Common myeloid progenitor, CD34-positive (primary cell): ENCODE data around the gene TUB.

Source experiments
- CTCF ChIA-PET: fragments of 350-600 bp; sonication (Branson Sonifier 250); formaldehyde crosslinking; loops from one replicate; lab custom pipeline; 2021; ENCODE audit warnings: antibody characterized with exemption; lab: Charles Lee
- POLR2A ChIA-PET: fragments of 350-600 bp; sonication (Branson Sonifier 250); formaldehyde crosslinking; loops from one replicate; lab custom pipeline; 2021; ENCODE audit warnings: antibody characterized with exemption; lab: Charles Lee
- DNase-seq, 3 donors: peaks; one replicate each; pipeline versions ENCODE4 v3.0.0 to v3.0.0-alpha.2; 2013
- H3K27ac ChIP-seq, 2 experiments: 1 replicate in 1 of 2; 2 replicates in 1 of 2; pipeline ENCODE4 v1.7.0; 2013; ENCODE audit warnings: inconsistent platforms in 2 of 2, low read length in 2 of 2, mild to moderate bottlenecking in 2 of 2, low read depth in 1 of 2, moderate library complexity in 1 of 2; ENCODE audit not compliant: severe bottlenecking in 2 of 2, insufficient read depth in 1 of 2, poor library complexity in 1 of 2
- H3K27me3 ChIP-seq, 5 experiments: replicated peaks in 2 of 5; 1 replicate in 3 of 5; 2 replicates in 2 of 5; pipeline versions ENCODE4 v1.6.1 to v1.7.0; 2013; ENCODE audit warnings: low read length in 4 of 5, mild to moderate bottlenecking in 2 of 5, moderate library complexity in 2 of 5, inconsistent platforms in 1 of 5; ENCODE audit not compliant: insufficient read depth in 5 of 5, control insufficient read depth in 4 of 5
- H3K36me3 ChIP-seq, 4 experiments: 1 replicate in 2 of 4; 2 replicates in 2 of 4; pipeline versions ENCODE4 v1.6.1 to v1.7.0; 2013; ENCODE audit warnings: low read length in 3 of 4, control low read depth in 1 of 4, mild to moderate bottlenecking in 1 of 4; ENCODE audit not compliant: control insufficient read depth in 4 of 4, insufficient read depth in 4 of 4
- H3K4me1 ChIP-seq, 4 experiments: 1 replicate in 3 of 4; 2 replicates in 1 of 4; pipeline versions ENCODE4 v1.6.1 to v1.7.1; 2013; ENCODE audit warnings: low read length in 3 of 4, mild to moderate bottlenecking in 3 of 4, control low read depth in 1 of 4, inconsistent platforms in 1 of 4, moderate library complexity in 1 of 4; ENCODE audit not compliant: control insufficient read depth in 4 of 4, insufficient read depth in 4 of 4; ENCODE audit errors: control extremely low read depth in 1 of 4
- H3K4me3 ChIP-seq, 7 experiments: 1 replicate in 4 of 7; 2 replicates in 3 of 7; pipeline versions ENCODE4 v1.5.1 to v1.7.0; 2013; ENCODE audit warnings: mild to moderate bottlenecking in 7 of 7, low read length in 6 of 7, moderate library complexity in 6 of 7, inconsistent platforms in 2 of 7, low read depth in 2 of 7, control low read depth in 1 of 7; ENCODE audit not compliant: insufficient read depth in 4 of 7, control insufficient read depth in 1 of 7; ENCODE audit errors: extremely low read depth in 1 of 7
- H3K9me3 ChIP-seq, 5 experiments: 1 replicate in 4 of 5; 2 replicates in 1 of 5; pipeline versions ENCODE4 v1.6.1 to v1.7.1; 2013; ENCODE audit warnings: low read length in 4 of 5, mild to moderate bottlenecking in 2 of 5, inconsistent platforms in 1 of 5, low read depth in 1 of 5, moderate library complexity in 1 of 5; ENCODE audit not compliant: control insufficient read depth in 4 of 5, insufficient read depth in 2 of 5; ENCODE audit errors: control extremely low read depth in 1 of 5
- WGBS: methylation state at CpG from one replicate; pipeline ENCODE4 v1.1.5; 2013; ENCODE audit not compliant: insufficient coverage; 5-methylcytosine and 5-hydroxymethylcytosine counted together

The TUB gene

GRCh38 chr11:8095371-8095770, 14.4 kb downstream of the TUB start:
- WGBS, result 32% methylated on average over 12 of the region's 12 CpGs
- POLR2A ChIA-PET, result no interaction called here
- peaks cover 0 to 9% (median 3%) of the 10 kb centered on the region in 4 experiments for H3K4me1 ChIP-seq
- no peaks in the 10 kb centered on the region for H3K9me3 ChIP-seq
- H3K36me3 ChIP-seq, result peaks cover 0 to under 1% (median 0%) of the 10 kb centered on the region in 4 experiments
- H3K27ac ChIP-seq, result no peak overlapping the region
- no peak for DNase-seq
- H3K4me3 ChIP-seq, result no peak overlapping the region
- CTCF ChIA-PET, result interaction anchor here (1.2 to 21.2 kb wide), 10 partner anchors 8 to 212 kb away, joined by 3 to 429 read pairs (median 6); no protein-coding TSS in a partner anchor
- peaks cover 0 to 5% (median 0%) of the 10 kb centered on the region in 5 experiments for H3K27me3 ChIP-seq

- Histone ChIP-seq H3K4me3 (no peak overlapping the region), H3K27me3 (peaks cover 0 to 3% (median 0%) of the 10 kb centered on the region in 5 experiments), H3K27ac (no peak overlapping the region), H3K36me3 (peaks cover 0 to 5% (median 0%) of the 10 kb centered on the region in 4 experiments), H3K9me3 (no peaks in the 10 kb centered on the region), H3K4me1 (peaks cover 0 to 9% (median 3%) of the 10 kb centered on the region in 4 experiments)
- DNase-seq, result no peak
- 95% methylated on average over 3 of the region's 5 CpGs for WGBS
- ChIA-PET POLR2A (no interaction called here), CTCF (interaction anchor here (0.8 to 21.2 kb wide), 11 partner anchors 7 to 212 kb away, joined by 3 to 429 read pairs (median 5); partner anchors contain the start of gene EIF3F)
These were observed 15.0 kb downstream of the TUB start for GRCh38 chr11:8095806-8096522.

- no peak overlapping the region for H3K27ac ChIP-seq
- 94% methylated on average over 2 of the region's 6 CpGs for WGBS
- ChIA-PET CTCF (interaction anchor here (0.8 to 21.2 kb wide), 9 partner anchors 9 to 211 kb away, joined by 3 to 429 read pairs (median 5); partner anchors contain the start of gene EIF3F), POLR2A (no interaction called here)
- H3K27me3 ChIP-seq, result peaks cover 0 to 3% (median 0%) of the 10 kb centered on the region in 5 experiments
- DNase-seq, result no peak
- peaks cover 0 to 5% (median 0%) of the 10 kb centered on the region in 4 experiments for H3K36me3 ChIP-seq
- no peak overlapping the region for H3K4me3 ChIP-seq
- peaks cover 0 to 9% (median 3%) of the 10 kb centered on the region in 4 experiments for H3K4me1 ChIP-seq
- no peaks in the 10 kb centered on the region for H3K9me3 ChIP-seq
These were observed 15.6 kb downstream of the TUB start for GRCh38 chr11:8096575-8096974.

- Histone ChIP-seq H3K27me3 (peaks cover 0 to 3% (median 0%) of the 10 kb centered on the region in 5 experiments), H3K4me1 (peaks cover 0 to 9% (median 3%) of the 10 kb centered on the region in 4 experiments), H3K36me3 (peaks cover 0 to 5% (median 0%) of the 10 kb centered on the region in 4 experiments), H3K4me3 (no peak overlapping the region), H3K27ac (no peak overlapping the region), H3K9me3 (no peaks in the 10 kb centered on the region)
- CTCF ChIA-PET, result interaction anchor here (1.4 to 21.2 kb wide), 7 partner anchors 8 to 110 kb away, joined by 4 to 429 read pairs (median 24); partner anchors contain the start of gene EIF3F
- DNase-seq, result no peak
- WGBS, result 100% methylated on average over 4 of the region's 8 CpGs
- POLR2A ChIA-PET, result no interaction called here
These were observed 16.1 kb downstream of the TUB start for GRCh38 chr11:8097062-8097461.

- DNase-seq, result no peak
- CTCF ChIA-PET, result interaction anchor here (0.6 to 21.2 kb wide), 6 partner anchors 9 to 1087 kb away, joined by 3 to 429 read pairs (median 66); no protein-coding TSS in a partner anchor
- Histone ChIP-seq H3K27ac (no peak overlapping the region), H3K4me3 (no peak overlapping the region), H3K9me3 (no peaks in the 10 kb centered on the region), H3K4me1 (peaks cover 0 to 9% (median 2%) of the 10 kb centered on the region in 4 experiments), H3K36me3 (peaks cover 0 to 5% (median 0%) of the 10 kb centered on the region in 4 experiments), H3K27me3 (peaks cover 0 to 3% (median 0%) of the 10 kb centered on the region in 5 experiments)
- POLR2A ChIA-PET, result no interaction called here
- 98% methylated on average over 8 of the region's 9 CpGs for WGBS
These were observed 16.5 kb downstream of the TUB start for GRCh38 chr11:8097468-8097867.

- no peak overlapping the region for H3K4me3 ChIP-seq
- WGBS, result 100% methylated on average over 1 of the region's 2 CpGs
- peaks cover 0 to 9% (median 1%) of the 10 kb centered on the region in 4 experiments for H3K4me1 ChIP-seq
- CTCF ChIA-PET, result interaction anchor here (0.6 to 21.2 kb wide), 6 partner anchors 9 to 1087 kb away, joined by 3 to 429 read pairs (median 66); no protein-coding TSS in a partner anchor
- peaks cover 0 to 4% (median 0%) of the 10 kb centered on the region in 5 experiments for H3K27me3 ChIP-seq
- no peak overlapping the region for H3K27ac ChIP-seq
- POLR2A ChIA-PET, result no interaction called here
- DNase-seq, result no peak
- no peaks in the 10 kb centered on the region for H3K9me3 ChIP-seq
- peaks cover 0 to 5% (median 0%) of the 10 kb centered on the region in 4 experiments for H3K36me3 ChIP-seq
These were observed 16.9 kb downstream of the TUB start for GRCh38 chr11:8097926-8098325.
